ENCODE data around the gene ADAMTS9. TPM values are rescaled to one million over a fixed set of nuclear protein-coding genes. Genes with fewer than 3 reads are reported as not detected.

The ADAMTS9 gene, protein sequence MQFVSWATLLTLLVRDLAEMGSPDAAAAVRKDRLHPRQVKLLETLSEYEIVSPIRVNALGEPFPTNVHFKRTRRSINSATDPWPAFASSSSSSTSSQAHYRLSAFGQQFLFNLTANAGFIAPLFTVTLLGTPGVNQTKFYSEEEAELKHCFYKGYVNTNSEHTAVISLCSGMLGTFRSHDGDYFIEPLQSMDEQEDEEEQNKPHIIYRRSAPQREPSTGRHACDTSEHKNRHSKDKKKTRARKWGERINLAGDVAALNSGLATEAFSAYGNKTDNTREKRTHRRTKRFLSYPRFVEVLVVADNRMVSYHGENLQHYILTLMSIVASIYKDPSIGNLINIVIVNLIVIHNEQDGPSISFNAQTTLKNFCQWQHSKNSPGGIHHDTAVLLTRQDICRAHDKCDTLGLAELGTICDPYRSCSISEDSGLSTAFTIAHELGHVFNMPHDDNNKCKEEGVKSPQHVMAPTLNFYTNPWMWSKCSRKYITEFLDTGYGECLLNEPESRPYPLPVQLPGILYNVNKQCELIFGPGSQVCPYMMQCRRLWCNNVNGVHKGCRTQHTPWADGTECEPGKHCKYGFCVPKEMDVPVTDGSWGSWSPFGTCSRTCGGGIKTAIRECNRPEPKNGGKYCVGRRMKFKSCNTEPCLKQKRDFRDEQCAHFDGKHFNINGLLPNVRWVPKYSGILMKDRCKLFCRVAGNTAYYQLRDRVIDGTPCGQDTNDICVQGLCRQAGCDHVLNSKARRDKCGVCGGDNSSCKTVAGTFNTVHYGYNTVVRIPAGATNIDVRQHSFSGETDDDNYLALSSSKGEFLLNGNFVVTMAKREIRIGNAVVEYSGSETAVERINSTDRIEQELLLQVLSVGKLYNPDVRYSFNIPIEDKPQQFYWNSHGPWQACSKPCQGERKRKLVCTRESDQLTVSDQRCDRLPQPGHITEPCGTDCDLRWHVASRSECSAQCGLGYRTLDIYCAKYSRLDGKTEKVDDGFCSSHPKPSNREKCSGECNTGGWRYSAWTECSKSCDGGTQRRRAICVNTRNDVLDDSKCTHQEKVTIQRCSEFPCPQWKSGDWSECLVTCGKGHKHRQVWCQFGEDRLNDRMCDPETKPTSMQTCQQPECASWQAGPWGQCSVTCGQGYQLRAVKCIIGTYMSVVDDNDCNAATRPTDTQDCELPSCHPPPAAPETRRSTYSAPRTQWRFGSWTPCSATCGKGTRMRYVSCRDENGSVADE (N-terminal part only)
- 0.66 and 1.5 TPM in 2 replicates for total RNA-seq

DNA sequence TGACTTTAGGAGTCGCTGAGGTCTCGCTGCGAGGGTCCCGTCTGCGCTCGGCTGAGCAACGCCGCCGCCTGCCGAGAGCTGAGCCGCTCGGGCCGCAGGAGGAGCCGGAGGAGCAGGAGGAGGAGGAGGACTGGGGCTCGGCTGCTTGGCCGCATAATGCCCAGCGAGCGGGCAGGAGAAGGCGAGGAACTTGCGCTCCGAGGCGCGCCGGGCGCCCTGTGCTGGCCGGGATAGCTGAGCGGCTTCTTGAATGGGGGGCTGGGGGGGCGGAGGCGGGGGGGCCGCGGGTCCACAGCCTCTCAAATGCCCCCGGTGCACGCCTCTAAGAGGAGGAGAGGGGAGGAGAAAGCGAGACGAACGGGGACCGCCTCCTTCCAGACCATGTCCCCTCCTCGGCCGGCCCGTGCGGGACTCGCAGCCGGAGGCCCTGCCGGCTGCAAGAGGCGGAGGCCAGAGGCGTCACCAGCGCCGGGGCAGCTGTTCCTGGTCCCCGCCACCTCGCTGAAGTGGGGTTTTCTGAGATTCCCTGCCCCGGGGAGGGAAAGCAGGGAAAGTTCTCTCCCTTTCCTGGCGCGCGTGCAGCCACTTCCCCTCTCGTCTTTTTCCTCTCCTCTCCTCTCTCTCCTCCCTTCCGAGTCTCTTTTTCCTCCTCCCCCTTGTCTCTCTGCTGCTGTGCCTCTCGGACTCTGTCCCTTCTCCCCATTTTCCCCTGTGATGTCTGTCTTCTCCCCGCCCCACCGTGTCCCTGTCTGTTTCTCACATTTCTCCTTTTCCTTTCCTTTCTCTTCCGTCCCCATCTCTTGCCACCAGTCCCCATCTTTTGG lies at the start of gene ADAMTS9:
Gene ADAMTS9 (minus strand): TSS at position 220 of the 824 bp plus-strand sequence. CDS start 343 bp downstream, outside the sequence.

